ENCODE measurements around the gene CHST15. TPM values are rescaled to one million over a fixed set of nuclear protein-coding genes. Genes with fewer than 3 reads are reported as not detected.

Gene CHST15
- total RNA-seq, 4 donors from 2014 or later: 4.0 to 23.0 (median 13.8) TPM

GRCh38 chr10:124009231-124010015 lies 84.0 kb downstream of the CHST15 start:
- Histone ChIP-seq H3K4me1 (peaks cover 0 to 29% (median 15%) of the 10 kb centered on the region in 3 donors), H3K27ac (peak overlapping the region in 2 of 4 donors; percentile 53 to 77), H3K36me3 (peaks cover 11 to 65% (median 12%) of the 10 kb centered on the region in 3 donors), H3K27me3 (no peaks in the 10 kb centered on the region), H3K4me3 (no peak overlapping the region), H3K9me3 (peaks cover 0 to 12% (median 0%) of the 10 kb centered on the region in 3 donors)
- WGBS, 2 donors: 82 to 83% methylated on average over 14 to 15 of the region's 16 CpGs
- TF ChIP-seq, protein P1, sequence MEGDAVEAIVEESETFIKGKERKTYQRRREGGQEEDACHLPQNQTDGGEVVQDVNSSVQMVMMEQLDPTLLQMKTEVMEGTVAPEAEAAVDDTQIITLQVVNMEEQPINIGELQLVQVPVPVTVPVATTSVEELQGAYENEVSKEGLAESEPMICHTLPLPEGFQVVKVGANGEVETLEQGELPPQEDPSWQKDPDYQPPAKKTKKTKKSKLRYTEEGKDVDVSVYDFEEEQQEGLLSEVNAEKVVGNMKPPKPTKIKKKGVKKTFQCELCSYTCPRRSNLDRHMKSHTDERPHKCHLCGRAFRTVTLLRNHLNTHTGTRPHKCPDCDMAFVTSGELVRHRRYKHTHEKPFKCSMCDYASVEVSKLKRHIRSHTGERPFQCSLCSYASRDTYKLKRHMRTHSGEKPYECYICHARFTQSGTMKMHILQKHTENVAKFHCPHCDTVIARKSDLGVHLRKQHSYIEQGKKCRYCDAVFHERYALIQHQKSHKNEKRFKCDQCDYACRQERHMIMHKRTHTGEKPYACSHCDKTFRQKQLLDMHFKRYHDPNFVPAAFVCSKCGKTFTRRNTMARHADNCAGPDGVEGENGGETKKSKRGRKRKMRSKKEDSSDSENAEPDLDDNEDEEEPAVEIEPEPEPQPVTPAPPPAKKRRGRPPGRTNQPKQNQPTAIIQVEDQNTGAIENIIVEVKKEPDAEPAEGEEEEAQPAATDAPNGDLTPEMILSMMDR (IDR thresholded peaks at IDR 0.05): no peak
- TF ChIP-seq POLR2A (IDR thresholded peaks at IDR 0.05): no peak
- intact Hi-C loops (cut with DNase I): no loop called here
- DNase-seq: no peak

GRCh38 chr10:124008681-124009080 lies 84.7 kb downstream of the CHST15 start:
- TF ChIP-seq, protein P1 (IDR thresholded peaks at IDR 0.05): no peak
- TF ChIP-seq POLR2A (IDR thresholded peaks at IDR 0.05): no peak
- H3K4me1 ChIP-seq: peaks cover 0 to 29% (median 15%) of the 10 kb centered on the region in 3 donors
- no peak for DNase-seq
- H3K27ac ChIP-seq: peak overlapping the region in 2 of 4 donors; percentile 53 to 77
- peaks cover 0 to 7% (median 0%) of the 10 kb centered on the region in 3 donors for H3K9me3 ChIP-seq
- peaks cover 11 to 61% (median 12%) of the 10 kb centered on the region in 3 donors for H3K36me3 ChIP-seq
- no peaks in the 10 kb centered on the region for H3K27me3 ChIP-seq
- H3K4me3 ChIP-seq: no peak overlapping the region
- intact Hi-C loops (cut with DNase I): no loop called here
- 72 to 86% methylated on average over 7 to 10 of the region's 10 CpGs for WGBS, 2 donors

DNA sequence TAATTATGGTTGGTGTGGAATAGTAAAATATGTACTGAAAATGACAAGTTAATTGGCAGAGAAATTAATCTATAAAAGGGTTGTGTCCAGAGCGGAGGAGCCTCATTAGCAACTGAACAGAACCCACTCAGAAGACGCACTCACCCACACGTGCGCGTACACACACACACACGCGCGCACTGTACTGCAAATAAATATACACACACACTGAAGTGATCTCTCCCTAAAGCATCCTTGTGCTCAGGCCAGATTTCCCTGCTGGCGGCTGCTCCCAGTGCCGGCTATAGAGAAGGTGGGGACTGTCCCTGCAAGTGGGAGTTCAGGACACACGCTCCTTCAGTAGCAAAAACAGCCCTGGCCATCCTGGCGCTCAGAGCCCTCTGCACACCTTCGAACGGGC lies 85.2 kb downstream of the CHST15 start:
- intact Hi-C loops (cut with DNase I): no loop called here

DNA sequence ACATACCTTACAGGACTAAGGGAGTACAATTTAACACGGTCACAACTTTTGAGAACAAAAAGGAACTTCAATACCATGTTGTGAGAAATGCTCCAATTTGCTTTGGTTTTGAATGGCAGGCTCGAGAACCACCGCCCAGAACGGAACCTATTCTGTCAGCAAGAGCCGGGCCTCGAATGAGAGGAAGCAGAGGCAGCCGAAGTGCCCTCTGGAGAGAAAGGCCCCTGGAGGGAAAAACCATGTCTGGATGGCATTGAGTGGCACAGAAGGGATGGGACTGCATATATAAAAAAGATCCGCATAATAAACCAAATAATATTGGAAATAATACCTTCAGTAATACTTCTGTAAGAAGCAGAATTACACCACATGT lies 85.6 kb downstream of the CHST15 start:
- H3K9me3 ChIP-seq: no peaks in the 10 kb centered on the region
- no peak overlapping the region for H3K4me3 ChIP-seq
- intact Hi-C loops (cut with DNase I): no loop called here
- 87 to 93% methylated on average over 8 of the region's 8 CpGs for WGBS, 2 donors
- DNase-seq: no peak
- peaks cover 0 to 29% (median 15%) of the 10 kb centered on the region in 3 donors for H3K4me1 ChIP-seq
- H3K36me3 ChIP-seq: peaks cover 6 to 53% (median 11%) of the 10 kb centered on the region in 3 donors
- H3K27ac ChIP-seq: peak overlapping the region in 2 of 4 donors; percentile 74 to 77
- H3K27me3 ChIP-seq: no peaks in the 10 kb centered on the region
- TF ChIP-seq, protein P1 (IDR thresholded peaks at IDR 0.05): no peak
- no peak for TF ChIP-seq POLR2A (IDR thresholded peaks at IDR 0.05)

More for the DNA sequence above, 85.2 kb downstream of the CHST15 start:
- peaks cover 8 to 56% (median 11%) of the 10 kb centered on the region in 3 donors for H3K36me3 ChIP-seq
- peak overlapping the region in 2 of 4 donors; percentile 53 to 77 for H3K27ac ChIP-seq
- H3K4me1 ChIP-seq: peaks cover 0 to 29% (median 15%) of the 10 kb centered on the region in 3 donors
- 84 to 85% methylated on average over 13 to 14 of the region's 14 CpGs for WGBS, 2 donors
- peaks cover 0 to 3% (median 0%) of the 10 kb centered on the region in 3 donors for H3K9me3 ChIP-seq
- H3K4me3 ChIP-seq: no peak overlapping the region
- no peak for DNase-seq
- TF ChIP-seq, protein P1 (IDR thresholded peaks at IDR 0.05): no peak
- no peak for TF ChIP-seq POLR2A (IDR thresholded peaks at IDR 0.05)
- H3K27me3 ChIP-seq: no peaks in the 10 kb centered on the region

DNA sequence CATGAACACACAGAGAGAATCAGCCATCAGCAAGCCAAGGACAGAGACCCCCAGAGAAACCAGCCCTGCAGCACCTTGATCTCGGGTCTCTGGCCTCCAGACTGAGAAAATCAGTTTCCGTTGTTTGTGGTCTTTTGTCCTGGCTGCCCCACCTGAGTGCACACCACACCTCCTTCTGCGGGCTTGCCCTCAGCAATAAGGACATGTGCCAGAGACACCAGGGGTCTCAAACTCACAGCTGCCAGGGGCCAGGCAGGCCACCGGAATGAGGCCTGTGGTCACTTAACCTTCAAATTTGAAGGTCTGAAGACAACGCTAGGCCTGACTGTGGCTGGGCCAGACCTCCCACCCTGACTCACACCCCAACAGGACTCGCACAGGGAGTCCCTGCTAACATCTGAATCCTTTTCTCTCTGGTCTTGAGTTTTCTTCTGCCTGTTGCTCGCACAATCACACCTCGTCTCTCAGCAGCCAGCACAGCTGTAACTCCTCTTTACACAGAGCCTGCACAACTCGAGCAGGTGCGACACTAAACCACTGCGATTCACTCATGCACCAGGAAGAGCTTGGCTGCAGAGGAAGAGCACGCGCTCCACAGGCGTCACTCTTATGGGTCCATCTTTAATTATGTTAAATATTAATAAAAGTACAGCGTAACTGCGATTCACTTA lies 86.2 kb downstream of the CHST15 start:
- DNase-seq: no peak
- no peak for TF ChIP-seq POLR2A (IDR thresholded peaks at IDR 0.05)
- TF ChIP-seq, protein P1 (IDR thresholded peaks at IDR 0.05): no peak
- no peaks in the 10 kb centered on the region for H3K27me3 ChIP-seq
- intact Hi-C loops (cut with DNase I): no loop called here
- H3K4me3 ChIP-seq: no peak overlapping the region
- H3K36me3 ChIP-seq: peaks cover 6 to 50% (median 11%) of the 10 kb centered on the region in 3 donors
- 93 to 94% methylated on average over 14 of the region's 16 CpGs for WGBS, 2 donors
- H3K9me3 ChIP-seq: no peaks in the 10 kb centered on the region
- H3K4me1 ChIP-seq: peaks cover 0 to 29% (median 15%) of the 10 kb centered on the region in 3 donors
- H3K27ac ChIP-seq: peak overlapping the region in 3 of 4 donors; percentile 47 to 77 (median 74)
